ENCODE data around the gene RPRD2.

DNA sequence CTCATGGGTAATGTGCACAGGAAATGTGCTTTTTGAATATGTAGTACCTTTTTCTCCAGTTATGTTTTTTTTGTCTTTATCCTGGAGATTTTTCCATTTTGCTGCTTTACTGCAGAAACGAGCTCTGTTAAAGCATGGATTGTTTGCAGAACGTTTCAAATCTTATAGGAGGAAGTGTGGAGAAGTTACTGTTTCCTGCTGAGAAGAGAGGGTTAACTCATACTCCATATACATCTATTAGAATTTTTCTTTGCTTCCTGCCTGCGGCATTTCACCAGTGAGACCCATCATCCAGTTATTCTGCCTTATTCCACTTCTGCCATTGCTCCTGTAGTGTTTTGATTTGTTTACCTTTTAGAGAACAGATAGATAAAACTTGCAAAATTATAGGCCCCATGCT, 2.0 kb downstream of the RPRD2 start:
- TF ChIP-seq POLR2A (IDR thresholded peaks at IDR 0.05) = no peak
- TF ChIP-seq, protein P1, sequence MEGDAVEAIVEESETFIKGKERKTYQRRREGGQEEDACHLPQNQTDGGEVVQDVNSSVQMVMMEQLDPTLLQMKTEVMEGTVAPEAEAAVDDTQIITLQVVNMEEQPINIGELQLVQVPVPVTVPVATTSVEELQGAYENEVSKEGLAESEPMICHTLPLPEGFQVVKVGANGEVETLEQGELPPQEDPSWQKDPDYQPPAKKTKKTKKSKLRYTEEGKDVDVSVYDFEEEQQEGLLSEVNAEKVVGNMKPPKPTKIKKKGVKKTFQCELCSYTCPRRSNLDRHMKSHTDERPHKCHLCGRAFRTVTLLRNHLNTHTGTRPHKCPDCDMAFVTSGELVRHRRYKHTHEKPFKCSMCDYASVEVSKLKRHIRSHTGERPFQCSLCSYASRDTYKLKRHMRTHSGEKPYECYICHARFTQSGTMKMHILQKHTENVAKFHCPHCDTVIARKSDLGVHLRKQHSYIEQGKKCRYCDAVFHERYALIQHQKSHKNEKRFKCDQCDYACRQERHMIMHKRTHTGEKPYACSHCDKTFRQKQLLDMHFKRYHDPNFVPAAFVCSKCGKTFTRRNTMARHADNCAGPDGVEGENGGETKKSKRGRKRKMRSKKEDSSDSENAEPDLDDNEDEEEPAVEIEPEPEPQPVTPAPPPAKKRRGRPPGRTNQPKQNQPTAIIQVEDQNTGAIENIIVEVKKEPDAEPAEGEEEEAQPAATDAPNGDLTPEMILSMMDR (IDR thresholded peaks at IDR 0.05) = no peak
